Keratinocyte (primary cell): ENCODE results near the gene RBM4.

ENCODE experiments used
- EZH2 ChIP-seq: IDR thresholded peaks from one replicate; pipeline ENCODE4 v1.6.1; 2012; ENCODE audit warnings: inconsistent platforms, mild to moderate bottlenecking, low read length, moderate library complexity
- TF ChIP-seq, protein P1 (sequence below), 3 experiments: IDR thresholded peaks in 1 of 3; conservative IDR thresholded peaks in 1 of 3; optimal IDR thresholded peaks in 1 of 3; 2 replicates in 2 of 3; 3 replicates in 1 of 3; pipeline versions ENCODE3 to v1.5.1; 2011; ENCODE audit warnings: low read length in 3 of 3, mild to moderate bottlenecking in 3 of 3, moderate library complexity in 2 of 3, control low read depth in 1 of 3, inconsistent platforms in 1 of 3; ENCODE audit not compliant: insufficient read depth in 2 of 3; ENCODE audit errors: extremely low read depth in 1 of 3

DNA sequence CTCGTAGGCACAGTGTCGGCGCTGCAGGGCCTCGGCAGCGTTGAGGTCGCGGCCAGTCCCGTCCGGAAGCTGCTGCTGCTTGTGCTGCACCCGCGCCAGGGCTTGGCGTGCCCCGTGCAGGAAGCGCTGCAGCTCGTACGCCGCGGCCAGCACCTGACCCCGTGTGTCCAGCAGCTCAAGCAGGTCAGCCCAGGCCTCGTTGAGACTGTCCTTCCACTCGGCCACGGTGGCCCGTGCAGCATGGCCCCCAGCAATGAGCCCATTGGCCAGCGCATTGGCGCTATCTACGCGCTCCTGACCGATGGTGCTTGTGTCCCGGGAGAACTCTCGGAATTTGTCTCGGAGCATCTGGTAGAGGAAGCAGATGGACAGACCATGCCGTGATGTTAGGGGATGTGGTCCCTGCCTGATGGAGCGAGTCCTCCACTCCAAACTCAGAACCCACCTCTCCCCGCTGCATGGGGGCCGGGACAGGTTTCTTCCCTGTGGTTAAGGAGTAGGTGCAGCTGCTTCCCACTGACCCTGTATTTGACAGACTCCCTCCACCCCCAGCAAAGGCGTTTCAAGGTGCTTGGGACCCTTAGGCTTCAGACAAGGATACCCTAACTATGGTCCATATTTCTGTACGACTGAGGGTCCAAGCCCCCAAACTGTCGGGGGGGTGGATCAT lies 52.9 kb downstream of the RBM4 start:
- TF ChIP-seq, protein P1, sequence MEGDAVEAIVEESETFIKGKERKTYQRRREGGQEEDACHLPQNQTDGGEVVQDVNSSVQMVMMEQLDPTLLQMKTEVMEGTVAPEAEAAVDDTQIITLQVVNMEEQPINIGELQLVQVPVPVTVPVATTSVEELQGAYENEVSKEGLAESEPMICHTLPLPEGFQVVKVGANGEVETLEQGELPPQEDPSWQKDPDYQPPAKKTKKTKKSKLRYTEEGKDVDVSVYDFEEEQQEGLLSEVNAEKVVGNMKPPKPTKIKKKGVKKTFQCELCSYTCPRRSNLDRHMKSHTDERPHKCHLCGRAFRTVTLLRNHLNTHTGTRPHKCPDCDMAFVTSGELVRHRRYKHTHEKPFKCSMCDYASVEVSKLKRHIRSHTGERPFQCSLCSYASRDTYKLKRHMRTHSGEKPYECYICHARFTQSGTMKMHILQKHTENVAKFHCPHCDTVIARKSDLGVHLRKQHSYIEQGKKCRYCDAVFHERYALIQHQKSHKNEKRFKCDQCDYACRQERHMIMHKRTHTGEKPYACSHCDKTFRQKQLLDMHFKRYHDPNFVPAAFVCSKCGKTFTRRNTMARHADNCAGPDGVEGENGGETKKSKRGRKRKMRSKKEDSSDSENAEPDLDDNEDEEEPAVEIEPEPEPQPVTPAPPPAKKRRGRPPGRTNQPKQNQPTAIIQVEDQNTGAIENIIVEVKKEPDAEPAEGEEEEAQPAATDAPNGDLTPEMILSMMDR (optimal IDR thresholded peaks at IDR 0.05 in 1 of 3, IDR thresholded peaks at IDR 0.05 in 1 of 3, conservative IDR thresholded peaks at IDR 0.05 in 1 of 3; ENCODE audit: extremely low read depth in 1 of 3, insufficient read depth in 2 of 3, low read length in 3 of 3) = no peak
- no peak for TF ChIP-seq EZH2
